Stimulated activated CD4-positive, alpha-beta T cell treated with anti-CD3 and anti-CD28 coated beads, Interleukin-1b, Interleukin-23, amount 100 ng/mL, for 24 hours (primary cell): ENCODE data around the gene CD47.

Experiments
- DNase-seq, 4 experiments: peaks; one replicate each; pipeline ENCODE4 v3.0.0-alpha.2; 2020; ENCODE audit warnings: low read depth in 4 of 4, low spot score in 1 of 4

CD47 gene

GRCh38 chr3:108054935-108055334 lies 35.9 kb downstream of the CD47 start:
- no peak for DNase-seq

DNA sequence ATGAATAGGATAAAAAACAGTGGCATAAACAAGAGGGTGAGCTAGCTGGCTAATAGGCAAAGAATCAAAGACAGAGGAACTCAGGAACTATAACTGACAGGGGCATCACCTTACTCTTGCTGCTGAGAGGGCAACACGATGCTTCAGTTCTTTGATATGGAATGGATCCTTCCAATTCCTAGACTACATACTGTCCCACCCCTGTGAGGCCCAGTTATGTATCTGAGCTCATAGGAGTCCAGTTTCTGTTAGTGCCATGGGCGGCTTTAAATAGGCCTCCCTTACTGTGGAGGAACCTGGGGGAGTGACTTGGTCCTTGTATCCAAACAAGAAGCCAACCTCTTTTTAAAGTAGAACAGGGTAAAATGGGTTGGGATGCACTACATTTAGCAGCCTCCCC lies 37.3 kb downstream of the CD47 start:
- DNase-seq, result no peak

- no peak for DNase-seq
Measured at GRCh38 chr3:108053067-108053466, 37.8 kb downstream of the CD47 start.

DNA sequence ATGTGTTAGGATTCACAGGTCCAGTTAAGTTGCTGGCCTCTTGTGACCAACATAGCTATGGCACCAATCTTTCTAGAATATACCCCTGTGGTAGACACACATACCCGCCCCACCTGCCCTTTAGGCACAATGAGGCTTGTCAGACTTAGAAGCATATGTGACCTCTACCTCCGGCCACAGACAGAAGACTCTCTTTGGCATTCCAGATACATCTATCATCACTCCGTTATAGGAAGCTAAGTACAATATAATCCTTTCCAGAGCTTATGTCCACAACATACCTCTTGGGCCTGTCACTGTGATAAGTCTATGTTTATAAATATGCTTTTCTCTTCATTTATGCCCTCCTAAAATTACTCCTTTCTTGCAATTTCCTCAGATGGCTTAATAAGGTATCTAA lies 39.8 kb downstream of the CD47 start:
- DNase-seq, result no peak

DNA sequence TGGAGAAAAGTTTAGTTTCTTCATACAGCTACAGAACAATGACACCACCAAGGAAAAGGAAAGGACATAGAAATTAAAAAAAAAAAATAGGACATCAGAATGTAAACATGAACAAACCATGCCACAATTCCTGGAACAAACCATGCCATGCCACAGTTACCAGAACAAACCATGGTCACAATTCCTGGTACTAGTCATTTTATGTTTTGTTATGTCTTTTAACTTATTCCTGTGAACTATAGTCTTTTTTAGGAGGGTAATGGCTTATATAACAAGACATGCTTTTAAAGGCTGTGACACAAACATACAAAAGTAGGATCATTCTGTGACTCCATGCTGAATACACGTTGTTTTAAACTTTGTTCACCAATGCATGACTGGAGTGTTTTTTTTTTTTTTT lies 42.8 kb downstream of the CD47 start:
- DNase-seq, result no peak

DNA sequence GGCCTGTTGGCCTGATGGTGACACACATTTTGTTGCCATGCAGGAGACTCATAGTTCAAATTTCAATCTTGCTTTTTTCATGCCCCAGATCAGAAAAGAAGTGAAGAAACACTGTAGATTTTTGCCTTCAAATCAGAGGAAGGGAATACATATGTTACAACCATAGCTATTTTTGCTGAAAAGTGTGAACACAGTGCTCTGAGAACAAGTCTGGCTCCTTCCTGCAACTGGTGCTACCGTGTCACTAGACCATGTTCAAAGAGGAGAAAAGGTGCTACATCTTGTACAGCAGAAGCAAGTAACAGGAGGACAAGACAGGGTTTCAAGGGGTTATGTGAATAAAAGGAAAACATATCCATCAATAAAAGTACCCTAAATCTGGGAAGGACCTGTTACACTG lies 44.6 kb downstream of the CD47 start:
- no peak for DNase-seq

DNA sequence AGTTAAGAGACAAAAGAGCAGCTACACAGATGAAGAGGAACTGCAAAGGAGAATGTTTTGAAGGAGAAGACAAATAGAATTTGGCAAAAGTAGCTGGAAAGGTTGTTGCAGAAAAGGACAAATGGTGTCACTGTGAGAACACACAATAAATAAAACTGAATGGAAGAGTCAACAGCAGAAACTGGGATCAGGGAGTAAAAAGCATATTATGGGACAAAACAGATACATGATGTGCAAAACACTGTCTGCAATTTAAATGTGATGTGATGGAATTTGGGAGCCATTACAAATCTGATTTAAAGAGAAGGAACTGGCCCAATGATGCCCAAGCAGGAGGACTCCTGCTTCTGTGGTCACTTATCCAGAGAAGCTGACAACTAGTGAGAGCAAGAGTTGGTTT lies 46.1 kb downstream of the CD47 start:
- no peak for DNase-seq

- no peak for DNase-seq
Measured at GRCh38 chr3:108042300-108042699, 48.5 kb downstream of the CD47 start.

- DNase-seq, result no peak
Measured at GRCh38 chr3:108041253-108041652, 49.6 kb downstream of the CD47 start.

DNA sequence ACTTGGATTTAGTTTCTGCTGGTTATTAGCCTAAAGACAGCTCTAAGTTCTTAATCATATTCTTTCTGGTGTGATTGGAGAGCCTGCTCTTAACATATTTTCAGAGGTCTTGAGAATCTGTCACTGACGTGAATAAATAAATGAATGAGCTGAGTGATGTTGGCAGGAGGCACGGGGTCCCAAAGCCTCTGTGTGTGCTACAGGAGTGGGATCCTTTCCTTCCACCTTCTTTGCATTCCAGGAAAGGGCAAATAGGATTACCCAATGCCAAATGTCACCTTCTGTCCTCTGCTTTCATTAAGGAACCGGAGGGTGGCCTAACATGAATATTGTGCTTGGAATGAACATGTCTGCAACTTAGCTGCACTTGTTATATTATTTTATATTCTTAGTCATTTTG lies 53.1 kb downstream of the CD47 start:
- no peak for DNase-seq

DNA sequence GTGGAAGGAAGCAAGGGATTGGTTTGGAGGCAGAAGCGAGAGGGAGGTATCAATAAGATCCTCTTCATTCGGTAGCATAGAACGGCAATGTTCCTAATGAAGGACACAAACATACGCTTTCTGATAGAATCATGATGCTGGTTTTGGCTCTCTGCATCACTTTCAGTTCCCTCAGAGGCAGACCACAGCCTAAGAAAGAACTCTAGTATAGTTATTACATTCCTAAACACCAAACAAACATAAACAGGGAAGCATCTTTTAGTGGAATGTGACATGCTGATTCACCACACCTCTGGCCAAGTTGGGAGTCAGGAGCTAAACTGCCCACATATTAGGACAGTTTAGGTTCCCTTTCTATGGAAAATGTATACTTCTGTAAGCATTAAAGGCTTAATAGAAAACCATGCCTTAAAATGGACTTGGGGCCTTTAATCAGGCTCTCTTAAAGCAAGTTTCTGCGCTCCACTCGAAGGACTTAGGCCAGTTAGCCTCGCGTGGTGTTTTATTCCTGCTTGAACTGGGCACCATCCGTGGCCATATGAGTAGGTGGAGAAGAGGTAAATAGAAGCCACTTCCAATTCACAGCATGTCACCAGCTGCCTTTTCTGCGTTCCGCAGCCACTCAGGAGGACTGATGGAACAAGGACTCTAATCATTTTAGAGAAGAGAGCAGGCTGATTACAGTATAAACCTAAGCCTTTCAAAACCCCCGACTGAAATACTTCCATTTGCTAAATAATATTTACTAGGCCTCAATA lies 53.7 kb downstream of the CD47 start:
- DNase-seq, result no peak

DNA sequence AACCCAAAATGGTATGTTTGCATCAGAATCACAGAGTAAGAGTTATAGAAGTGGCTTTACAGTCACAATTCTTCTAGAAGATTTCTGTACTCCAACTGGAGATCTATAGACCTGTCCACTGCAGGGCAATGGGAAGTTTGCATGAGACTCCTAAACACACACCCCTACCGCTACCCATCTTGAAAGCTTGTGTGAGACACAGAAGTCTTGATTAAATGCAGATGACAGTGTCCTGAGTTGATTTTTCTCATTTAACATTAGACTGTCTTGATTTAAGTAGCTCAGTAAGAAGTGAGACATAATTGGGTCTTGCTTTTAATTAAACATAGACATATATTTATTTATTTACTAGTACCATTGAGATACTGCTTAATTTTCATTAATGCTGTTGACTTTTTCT lies 54.4 kb downstream of the CD47 start:
- DNase-seq, result no peak

DNA sequence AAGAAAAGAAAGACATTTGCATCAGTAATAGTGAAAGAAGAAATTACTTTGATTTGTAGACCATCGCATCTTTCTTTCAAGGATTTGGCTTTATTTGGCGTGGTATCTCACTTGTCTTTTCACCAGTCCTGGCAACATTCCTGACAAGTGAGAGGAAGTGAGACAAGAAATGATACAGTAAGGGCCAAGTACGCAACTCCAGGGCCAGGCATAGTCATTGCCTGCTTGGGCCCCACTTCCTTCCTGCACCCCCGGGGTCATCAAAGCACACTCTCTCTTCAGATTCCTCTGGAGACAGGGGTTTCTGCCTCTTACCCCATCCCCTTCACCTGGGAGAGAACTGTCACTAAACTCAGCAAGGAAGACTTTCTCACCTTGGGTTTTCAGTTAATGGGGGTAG lies 55.1 kb downstream of the CD47 start:
- DNase-seq, result no peak

DNA sequence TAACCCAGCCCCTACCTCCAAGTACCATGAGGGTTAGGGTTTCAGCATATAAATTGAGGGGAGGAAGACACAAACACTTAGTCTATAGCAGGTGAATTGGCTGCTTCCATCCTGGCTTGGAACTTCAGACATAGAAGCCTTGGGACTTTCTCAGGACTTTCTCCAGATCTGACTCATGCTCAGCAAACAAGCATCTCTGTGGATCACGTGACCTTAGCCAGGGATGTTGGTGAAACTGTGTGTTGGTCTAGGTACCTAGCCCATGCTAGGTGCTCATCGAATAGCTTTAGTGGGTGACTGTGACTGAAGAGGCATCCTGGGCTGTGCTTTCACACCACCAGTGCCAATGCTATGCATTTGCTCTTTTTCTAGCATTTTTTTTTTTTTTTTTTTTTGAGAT lies 58.9 kb downstream of the CD47 start:
- DNase-seq, result no peak

- DNase-seq, result no peak
Measured at GRCh38 chr3:108030960-108031359, 59.9 kb downstream of the CD47 start.

- no peak for DNase-seq
Measured at GRCh38 chr3:108029466-108029865, 61.4 kb downstream of the CD47 start.

DNA sequence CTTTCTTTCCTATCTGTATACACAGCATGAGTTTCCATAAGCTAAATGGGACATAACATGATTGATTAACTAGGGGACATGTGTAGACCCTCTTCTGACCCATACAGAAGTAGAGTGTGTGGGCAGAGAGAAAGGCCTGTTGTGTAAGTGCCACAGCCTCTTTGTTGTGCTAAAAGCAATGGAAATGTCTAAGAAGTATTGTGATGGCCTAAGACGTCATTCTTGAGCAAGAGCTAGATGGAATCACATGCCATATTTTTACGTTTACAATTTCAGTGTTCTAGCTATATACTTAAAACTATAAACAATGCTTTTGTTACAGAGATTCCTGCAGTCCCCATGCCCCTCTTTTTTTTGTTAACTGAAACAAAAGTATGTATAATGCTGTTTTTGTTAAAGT lies 61.9 kb downstream of the CD47 start:
- no peak for DNase-seq

DNA sequence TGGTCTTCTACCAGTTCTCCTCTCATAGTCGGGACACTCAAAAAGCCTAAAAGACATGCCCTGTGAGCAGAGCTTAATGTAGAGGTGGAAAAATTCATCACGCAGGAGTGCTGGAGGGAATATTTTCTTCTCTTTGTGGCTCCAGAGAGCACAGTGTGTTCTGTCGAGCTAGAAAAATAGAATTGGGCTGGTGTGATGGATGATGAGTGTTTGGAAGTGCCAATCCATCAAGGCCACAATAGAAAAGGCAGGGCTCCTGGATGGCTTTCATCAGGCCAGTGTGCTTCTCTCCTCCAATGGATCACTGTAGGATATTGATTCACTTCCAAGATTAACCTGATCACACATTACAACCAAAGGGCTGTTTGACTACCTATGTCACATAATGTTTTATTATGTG lies 65.7 kb downstream of the CD47 start:
- DNase-seq, result no peak

- DNase-seq, result no peak
Measured at GRCh38 chr3:108024146-108024850, 66.5 kb downstream of the CD47 start.

- DNase-seq, result no peak
Measured at GRCh38 chr3:108022256-108023150, 68.3 kb downstream of the CD47 start.

- DNase-seq, result no peak
Measured at GRCh38 chr3:108021533-108021932, 69.3 kb downstream of the CD47 start.

GRCh38 chr3:108021131-108021530 lies 69.7 kb downstream of the CD47 start:
- DNase-seq, result no peak
